ENCODE data around the gene SLC25A52.
"Not testable (repeated sequence)": the region's sequence is repeated elsewhere in the genome, so short reads cannot be mapped to it uniquely, and the experiment has no call there.

Gene SLC25A52, protein sequence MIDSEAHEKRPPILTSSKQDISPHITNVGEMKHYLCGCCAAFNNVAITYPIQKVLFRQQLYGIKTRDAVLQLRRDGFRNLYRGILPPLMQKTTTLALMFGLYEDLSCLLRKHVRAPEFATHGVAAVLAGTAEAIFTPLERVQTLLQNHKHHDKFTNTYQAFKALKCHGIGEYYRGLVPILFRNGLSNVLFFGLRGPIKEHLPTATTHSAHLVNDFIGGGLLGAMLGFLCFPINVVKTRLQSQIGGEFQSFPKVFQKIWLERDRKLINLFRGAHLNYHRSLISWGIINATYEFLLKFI

DNA sequence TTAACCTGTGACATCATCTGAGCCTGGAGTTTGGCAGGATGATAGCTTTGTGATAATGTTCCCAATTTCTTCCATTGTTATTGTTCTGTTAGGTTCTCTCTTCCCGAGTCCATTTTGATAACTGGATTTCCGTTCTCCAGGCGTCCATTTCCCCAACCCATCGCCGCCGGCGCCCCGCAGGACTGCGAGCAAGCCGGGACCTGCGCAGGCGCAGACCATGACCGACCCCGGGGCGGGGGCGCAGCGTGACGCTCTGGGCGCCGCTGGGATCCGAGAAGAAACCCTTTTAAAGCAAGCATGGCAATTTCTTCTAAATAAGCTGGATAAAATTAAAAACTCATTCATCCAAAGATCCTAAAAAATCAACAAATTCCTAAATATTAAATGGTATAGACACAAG is at the start of gene SLC25A52:
SLC25A52 (minus strand) TSS at position 186 of the 400 bp plus-strand sequence. CDS start 219 bp downstream, outside the sequence.
- DNase-seq (ENCODE audit: low spot score), result no peak

DNA sequence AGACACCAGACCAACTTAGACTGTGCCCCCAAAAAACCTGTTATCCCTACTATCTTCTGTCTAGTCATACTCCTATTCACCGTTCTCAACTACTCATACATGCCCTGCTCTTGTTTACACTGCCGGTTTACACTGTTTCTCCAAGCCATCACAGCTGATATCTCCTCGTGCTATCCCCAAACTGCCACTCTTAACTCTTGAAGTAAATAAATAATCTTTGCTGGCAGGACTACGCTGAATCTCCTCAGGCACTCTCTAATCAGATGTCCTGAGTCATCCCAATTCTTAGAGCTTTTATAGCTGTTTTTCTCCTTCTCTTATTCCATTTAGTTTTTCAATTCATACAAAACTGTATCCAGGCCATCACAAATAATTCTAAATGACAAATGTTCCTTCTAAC is 48.4 kb upstream of the SLC25A52 start:
- DNase-seq (ENCODE audit: low spot score), result not testable (repeated sequence)

DNA sequence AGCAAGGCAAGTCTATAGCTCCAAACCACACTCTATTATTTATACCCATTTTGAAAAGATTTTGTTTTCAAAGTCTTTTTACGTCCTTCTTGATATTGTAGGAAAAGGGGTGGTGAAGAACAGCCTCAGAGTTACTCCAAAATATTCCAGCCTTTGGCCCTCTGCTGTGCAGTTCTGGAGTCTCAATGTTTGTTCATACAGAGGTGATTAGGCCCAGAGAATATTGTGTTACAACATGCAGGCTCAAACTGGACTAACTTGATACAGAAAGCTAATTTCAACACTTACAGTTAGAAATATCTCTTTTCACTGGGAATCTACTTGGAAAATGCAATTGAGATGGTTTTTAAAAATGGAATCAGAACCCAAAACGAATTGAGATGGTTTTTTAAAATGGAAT is 40.4 kb upstream of the SLC25A52 start:
- no peak for DNase-seq (ENCODE audit: low spot score)

DNA sequence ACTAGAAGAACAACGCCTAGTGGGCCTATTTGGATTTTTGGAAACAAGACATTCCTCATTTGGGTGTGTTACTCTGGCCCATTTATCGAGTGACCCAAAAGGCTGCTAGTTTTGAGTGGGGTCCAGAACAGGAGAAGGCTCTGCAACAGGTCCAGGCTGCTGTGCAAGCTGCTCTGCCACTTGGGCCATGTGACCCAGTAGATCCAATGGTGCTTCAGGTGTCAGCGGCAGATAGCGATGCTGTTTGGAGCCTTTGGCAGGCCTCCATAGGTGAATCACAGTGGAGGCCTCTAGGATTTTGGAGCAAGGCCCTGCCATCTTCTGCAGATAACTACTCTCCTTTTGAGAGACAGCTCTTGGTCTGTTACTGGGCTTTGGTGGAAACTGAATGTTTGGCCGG is 38.6 kb upstream of the SLC25A52 start:
- DNase-seq (ENCODE audit: low spot score), result not testable (repeated sequence)

DNA sequence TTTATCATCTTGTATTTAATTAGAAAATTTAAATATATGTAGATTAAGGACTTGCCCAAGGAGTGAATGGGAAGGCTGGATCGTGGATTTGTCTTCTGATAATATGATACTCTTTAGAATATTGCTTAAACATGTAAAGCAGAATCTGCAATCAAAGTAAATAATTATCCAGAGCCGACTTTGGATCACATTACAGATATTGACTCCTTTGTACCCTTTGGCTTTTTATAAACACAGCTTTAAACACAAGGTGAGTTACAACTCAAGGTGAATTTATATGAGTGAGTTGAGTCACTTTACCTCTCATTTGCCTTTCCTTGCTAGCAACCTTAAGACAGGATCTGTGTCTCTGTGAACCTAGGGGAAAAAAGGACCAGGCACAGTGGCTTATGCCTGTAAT is 37.7 kb upstream of the SLC25A52 start:
- no peak for DNase-seq (ENCODE audit: low spot score)

DNA sequence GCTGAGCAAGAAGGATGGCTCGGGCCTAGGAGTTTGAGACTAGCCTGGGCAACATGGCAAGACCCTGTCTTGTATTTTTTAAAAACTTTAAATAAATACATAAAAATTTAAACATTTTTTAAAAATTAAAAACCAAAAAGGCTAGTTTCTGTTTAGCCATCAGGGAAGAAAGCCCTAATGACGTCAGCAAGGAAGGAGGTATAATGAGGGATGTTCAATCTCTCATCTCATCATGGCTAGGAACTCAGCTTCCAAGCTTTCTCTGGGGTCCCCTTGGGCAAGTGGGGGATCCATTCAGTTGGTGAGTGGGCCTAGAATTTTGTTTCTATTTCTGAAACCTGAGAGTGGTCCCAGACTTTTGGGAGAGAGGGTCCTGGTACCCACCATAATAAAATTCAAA is 35.1 kb upstream of the SLC25A52 start:
- DNase-seq (ENCODE audit: low spot score), result no peak

DNA sequence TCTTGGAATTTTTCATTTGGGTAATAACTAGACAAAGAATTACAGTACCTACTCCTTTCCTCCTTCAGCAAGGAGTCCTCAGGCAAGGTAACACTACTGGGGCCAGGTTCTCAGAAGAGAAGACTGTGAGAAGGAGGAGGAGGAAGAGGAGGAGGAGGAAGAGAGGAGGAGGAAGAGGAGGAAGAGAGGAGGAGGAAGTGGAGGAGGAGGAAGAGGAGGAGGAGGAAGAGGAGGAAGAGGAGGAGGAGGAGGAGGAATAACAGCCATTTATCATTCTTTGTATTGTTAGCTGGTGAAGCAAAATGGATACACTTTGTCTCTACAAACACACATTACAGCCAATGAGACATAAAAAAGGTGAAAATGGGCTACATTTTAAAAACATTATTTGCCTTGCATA is 32.9 kb upstream of the SLC25A52 start:
- no peak for DNase-seq (ENCODE audit: low spot score)

DNA sequence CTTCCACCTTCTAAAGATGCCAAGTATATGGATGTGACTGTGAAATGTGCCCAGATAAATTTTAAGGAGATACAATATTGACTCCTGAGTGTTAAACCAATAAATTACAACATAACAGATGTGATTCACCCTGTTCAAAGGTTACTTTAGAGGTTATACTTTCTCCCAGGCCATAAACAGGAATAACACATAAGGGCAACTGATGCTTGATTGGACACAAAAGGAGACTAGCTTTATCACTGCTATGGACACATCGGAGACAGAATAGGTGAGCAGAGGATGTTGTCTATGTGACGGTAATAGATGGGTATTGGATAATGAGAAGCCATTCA is 31.9 kb upstream of the SLC25A52 start:
- DNase-seq (ENCODE audit: low spot score), result no peak

DNA sequence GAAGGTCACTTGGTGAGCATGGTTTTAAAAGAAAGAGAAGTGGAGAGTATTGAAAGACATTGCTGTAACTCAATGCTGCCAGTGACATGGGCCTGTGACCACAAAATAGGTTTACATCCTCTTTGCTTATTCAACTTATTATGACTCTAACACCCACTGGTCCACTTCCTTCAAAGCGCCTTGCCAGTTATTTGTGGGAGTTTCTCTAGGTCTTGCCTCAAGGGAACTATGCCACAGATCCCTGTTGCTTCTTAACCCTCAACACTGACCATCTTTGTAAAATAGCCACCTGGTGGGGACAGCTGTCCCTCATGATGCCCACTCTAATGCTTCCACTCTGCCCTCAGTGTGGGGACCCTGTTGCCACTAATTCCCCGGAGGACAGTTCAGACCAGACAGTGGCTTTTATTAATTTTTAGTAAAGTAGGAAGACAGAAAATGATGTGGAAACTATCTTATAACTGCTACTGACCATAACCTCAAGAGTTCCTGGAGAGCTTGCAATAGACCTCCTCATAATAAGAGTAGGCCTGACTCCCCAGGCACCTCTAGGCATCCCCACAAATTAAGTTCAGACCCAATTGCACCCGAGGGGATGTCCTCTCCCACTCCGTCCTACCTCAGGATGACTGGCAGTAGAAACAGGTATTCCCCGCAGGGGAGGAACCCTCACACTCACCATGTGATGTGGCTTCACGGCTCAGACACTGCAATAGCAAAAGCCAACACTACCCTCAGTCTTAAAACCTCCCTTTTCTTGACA is 31.3 kb upstream of the SLC25A52 start:
- DNase-seq (ENCODE audit: low spot score), result no peak

DNA sequence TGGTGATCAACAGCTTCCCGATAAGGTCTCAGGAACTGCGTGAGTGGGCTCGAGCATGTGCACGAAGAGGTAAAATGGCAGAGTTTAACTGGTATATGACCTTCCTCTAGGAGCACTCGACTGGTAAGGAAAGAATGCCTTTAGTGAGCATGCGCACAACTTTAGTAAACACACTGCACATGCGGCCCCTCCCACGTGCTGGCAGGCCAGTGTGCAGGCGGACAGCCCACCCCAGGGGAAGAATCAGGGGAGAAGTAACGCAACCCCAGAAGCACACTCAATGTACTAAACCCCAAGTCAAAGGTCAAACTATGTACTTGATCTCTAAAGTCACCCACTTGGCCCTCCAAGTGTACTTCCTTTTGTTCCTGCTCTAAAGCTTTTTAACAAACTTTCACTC is 28.7 kb upstream of the SLC25A52 start:
- DNase-seq (ENCODE audit: low spot score), result no peak

DNA sequence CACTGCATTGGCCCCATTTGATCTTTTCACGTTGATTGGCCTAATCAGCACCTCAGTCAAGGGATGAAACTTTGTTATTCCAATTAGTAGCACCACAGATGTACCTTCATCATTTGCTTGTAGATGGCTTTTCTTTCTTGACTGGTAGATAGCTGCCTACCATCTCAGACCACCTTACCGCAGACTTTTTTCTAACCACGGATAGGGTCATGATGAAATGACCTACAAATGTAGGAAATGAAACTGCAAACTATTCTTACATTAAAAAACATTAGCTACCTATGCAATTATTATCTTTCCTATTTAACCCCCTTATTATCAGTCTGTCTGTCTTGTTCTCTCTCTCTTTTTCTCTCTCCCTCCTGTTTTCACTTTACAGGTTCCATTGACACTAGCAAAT is 22.4 kb upstream of the SLC25A52 start:
- DNase-seq (ENCODE audit: low spot score), result no peak

DNA sequence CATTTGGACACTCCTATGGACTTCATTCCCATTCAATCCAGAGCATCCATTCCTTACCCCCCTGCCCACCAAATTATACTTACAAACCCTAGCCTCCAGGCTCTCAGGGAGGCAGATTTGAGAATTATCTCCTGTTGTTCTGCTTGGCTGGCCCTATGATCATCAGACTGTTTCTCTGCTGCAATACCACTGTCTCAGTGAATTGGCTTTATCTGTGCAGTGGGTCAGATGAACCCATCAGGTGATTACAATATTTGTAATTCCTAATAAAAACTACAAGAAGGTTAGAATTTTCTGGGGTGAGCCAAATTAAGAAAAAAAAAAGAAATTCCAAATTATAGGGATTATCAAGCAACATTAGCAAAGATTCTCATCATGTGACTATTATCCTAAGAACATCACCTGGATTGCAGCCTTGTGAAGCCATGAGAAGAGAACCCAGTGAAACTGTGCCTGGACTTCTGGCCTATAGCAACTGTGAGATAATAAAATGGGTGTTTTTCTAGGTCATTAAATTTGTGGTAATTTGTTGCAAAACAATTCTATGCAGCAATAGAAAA is 17.8 kb upstream of the SLC25A52 start:
- no peak for DNase-seq (ENCODE audit: low spot score)

DNA sequence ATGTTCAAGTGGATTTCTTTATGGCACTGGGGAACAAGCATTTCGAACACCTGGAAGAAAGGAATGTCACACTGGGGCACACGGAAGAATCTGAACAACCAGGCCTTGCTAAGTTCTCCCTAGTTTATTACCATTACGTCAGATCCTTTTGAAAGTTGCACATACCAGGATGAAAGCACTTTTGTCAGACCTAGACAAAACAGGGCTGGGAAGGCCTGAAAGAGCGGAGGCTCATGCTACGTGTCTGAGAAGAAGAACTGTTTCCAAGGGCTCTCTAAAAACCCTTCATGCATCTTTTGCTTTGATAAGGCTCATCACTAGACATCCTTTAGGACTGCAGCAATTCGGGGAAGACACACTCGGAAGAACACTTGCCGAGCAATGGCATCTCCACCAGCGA is 15.4 kb upstream of the SLC25A52 start:
- DNase-seq (ENCODE audit: low spot score), result no peak

DNA sequence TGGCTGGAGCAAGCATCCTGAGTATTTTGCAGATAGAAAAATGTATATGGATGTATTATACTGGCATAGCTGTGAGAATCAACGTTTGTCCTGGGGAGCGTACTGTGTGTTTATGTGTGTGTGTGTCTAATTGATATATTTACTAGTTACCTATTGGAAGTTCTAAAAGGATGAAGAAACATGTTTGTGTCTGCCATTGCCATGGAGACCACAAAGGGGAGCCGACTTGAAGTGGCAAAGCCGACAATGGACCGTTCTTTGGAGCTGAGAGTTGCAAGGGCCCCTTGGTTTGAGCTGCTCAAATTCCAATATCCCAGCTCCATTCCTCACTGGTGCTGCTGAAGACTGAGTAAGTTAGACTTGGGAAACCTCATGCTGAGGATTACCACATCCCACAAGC is 14.3 kb upstream of the SLC25A52 start:
- no peak for DNase-seq (ENCODE audit: low spot score)

DNA sequence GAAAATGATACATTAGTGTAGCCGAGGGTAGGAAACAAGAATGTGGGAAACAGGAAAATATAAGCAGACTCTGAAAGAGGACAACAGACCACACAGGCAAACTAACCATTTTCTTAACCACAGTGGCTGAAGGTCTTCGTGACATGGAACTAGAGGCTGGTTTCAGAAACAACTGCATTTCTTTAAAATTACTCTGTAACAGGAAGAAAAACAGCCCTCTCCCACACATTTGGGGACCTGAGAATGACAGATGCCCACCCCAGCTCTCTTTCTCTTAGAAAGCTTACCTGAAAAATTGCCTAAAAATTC is 13.8 kb upstream of the SLC25A52 start:
- DNase-seq (ENCODE audit: low spot score), result no peak

DNA sequence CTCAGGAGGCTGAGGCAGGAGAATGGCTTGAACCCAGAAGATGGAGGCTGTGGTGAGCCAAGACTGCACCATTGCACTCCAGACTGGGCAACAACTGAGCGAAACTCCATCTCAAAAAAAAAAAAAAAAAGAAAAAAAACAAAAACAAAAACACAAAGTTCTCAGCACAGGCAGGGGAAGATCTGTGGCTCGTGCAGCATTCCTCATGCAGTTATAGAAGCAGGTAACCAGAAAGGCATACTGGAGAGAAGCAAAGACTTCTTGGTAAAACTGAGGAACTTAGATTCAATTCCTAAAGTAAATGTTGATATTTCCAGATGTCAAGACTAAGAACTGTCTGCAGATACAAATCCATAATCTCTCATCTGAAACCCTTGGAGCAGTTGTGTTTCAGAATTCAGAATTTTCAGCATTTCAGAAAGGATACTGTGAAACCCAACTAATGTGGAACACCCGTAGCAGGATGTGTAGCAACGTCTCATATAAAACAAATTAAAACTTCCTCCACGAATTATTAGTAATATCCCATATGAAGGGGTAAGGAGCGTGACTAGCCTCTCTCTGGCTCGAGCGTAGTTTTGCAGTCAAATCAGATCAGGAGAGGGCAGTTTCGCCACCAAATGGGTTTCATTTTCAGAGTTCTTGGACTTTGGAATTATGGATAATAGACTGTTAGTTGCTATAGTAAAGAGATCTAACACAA is 13.2 kb upstream of the SLC25A52 start:
- DNase-seq (ENCODE audit: low spot score), result no peak

DNA sequence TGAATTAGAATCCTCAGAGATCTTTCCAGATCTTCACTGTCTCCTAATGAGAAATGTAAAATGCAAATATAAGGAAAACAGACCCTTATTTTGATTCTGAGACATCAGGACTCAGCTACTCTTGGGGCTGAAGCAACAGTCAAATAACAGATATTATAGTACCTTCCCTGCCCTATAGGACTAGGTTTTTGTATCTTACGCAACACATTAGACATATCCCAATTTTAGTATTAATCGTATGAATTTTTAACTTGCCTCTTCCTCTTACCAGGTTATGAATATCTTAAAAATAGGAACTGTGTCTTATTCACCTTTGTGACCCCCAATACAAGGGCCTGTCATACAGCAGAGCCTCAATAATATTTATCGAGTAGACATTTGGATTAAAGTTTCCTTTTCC is 12.0 kb upstream of the SLC25A52 start:
- no peak for DNase-seq (ENCODE audit: low spot score)

DNA sequence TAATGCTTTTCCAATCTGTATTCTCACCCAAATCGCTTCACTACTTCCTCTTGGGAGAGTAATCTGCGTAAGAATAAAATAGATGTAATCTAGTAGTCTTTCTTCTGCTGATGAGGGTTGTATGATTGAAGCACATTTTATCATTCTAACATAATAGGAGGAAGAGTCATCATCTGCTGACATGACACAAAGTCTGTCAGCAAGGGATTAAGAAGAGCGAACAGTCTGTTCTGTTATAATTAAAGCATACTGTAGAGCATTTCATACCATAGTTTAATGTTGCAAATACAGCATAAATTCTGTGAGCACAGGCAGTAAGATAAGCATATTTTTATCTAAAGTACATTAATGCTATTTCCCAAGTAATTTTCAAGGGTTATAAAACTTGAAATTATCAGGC is 10.4 kb downstream of the SLC25A52 start:
- DNase-seq (ENCODE audit: low spot score), result no peak

DNA sequence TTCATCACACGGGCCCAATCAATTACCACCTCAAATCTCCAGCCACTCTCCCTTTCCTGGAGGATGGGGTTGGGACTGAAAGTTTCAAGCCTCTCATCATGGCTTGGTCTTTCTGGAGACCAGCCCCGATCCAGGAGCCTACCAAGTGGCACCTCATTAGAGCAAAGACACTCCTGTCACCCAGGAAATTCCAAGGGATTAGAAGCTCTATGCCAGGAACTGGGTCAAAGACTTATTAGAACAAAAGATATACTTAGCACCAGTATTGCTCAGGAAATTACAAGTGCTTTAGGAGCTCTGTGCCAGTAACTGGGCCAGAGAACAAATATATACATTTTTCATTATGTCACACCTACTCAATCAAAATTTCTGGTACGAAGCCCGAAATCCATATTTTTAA is 14.3 kb downstream of the SLC25A52 start:
- DNase-seq (ENCODE audit: low spot score), result no peak

DNA sequence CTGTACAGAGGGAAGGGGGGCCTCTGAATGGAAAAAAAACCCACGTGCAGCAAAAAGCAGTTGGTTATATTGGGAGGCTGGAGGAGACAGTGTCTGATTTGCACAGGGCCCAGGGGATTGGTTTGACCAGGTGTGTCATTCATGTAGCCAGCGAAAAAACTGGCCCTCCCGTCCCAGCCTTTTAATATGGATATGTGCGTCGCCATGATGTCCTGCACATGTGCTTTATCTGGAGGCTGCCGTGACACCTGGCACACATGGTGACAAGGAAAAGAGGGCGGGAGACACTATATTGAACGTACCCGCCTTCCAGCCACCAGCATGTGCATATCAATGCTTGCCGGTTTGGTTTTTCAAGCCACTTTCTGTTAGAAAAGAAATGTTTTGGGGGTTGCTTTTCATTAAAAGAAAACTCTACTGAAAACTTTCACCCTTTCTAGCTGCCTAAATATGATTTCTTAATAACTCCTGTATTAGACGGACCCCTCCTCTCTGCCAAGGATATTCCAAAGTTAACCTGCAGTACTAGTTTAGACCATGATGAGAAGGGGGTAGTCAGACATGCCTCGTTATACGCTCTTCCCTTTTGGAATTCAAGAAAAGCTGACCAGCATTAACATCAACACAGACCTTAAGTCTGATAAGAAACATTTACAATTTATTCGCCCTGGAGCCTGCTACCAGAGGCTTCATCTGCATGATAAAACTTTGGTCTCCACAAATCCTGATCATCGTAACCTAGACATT is 16.2 kb downstream of the SLC25A52 start:
- DNase-seq (ENCODE audit: low spot score), result no peak

DNA sequence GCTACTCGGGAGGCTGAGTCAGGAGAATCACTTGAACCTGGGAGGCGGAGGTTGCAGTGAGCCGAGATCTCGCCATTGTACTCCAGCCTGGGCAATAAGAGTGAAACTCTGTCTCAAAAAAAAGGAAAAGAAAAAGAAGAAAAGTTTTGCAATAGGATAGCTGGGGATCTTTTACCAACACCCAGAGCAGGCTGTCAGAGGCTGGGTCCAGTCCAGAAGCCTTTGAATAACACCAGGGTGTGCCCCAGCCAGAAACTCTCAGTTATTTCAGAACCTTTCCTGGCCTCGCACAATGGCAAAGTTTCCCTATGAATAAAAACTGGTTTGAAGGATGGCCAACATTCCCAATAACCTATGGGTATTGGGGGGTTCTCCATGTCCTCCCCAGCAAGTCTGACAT is 17.1 kb downstream of the SLC25A52 start:
- DNase-seq (ENCODE audit: low spot score), result not testable (repeated sequence)

DNA sequence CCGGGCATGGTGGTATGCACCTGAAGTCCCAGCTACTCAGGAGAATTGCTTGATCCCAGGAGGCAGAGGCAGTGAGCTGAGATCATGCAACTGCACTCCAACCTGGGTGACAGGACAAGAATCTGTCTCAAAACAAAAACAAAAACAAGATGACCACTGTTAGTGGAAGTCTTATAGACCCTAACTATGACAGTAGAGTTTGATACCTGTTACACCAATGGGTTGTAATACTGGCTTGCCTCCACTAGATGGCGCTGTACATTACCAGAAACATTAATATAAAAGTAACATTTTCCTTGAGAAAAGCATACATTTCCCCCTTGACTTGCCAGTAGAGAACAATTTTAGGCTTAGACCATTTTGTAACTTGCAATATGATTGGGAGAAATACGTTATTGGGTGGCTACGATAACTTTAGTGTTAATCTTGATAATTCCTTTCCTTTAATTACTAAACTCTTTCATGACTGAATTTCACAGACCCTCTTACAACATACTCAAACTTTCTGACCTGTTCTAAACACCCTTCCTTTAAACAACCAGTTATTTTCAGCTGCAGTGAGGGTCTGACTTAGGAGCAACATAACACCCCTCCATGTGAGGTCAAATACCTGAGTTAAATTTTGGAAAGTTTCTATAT is 19.5 kb downstream of the SLC25A52 start:
- DNase-seq (ENCODE audit: low spot score), result peak; percentile 46
